Breast epithelium (tissue), 3 donors: ENCODE data around the gene SLC25A21.

Source experiments
- CTCF ChIP-seq, 3 donors: fragments of 450-650 bp; IDR thresholded peaks; one replicate each; pipeline ENCODE4 v1.5.1; 2016 to 2017; ENCODE audit warnings: antibody characterized with exemption in 3 of 3, mild to moderate bottlenecking in 3 of 3, moderate library complexity in 3 of 3
- POLR2AphosphoS5 ChIP-seq, 3 donors: sonication (generic); formaldehyde crosslinking; IDR thresholded peaks; one replicate each; pipeline ENCODE4 v1.6.1; 2017; ENCODE audit warnings: antibody characterized with exemption in 3 of 3

- TF ChIP-seq CTCF (IDR thresholded peaks at IDR 0.05) (no peak), POLR2AphosphoS5 (IDR thresholded peaks at IDR 0.05) (no peak)
Observed at GRCh38 chr14:37083599-37083998, 88.8 kb downstream of the SLC25A21 start.
